PC-9 (cell line): Measurements from ENCODE around the gene STRIT1. TPM values are rescaled to one million over a fixed set of nuclear protein-coding genes. Genes with fewer than 3 reads are reported as not detected.

ENCODE experiments used
- BruUV-seq: library from RNA; stranded (reverse); fragments of 400-500 nt; replicated peaks from 2 replicates; lab custom pipeline; 2021; lab: Mats Ljungman, UMichigan
- CTCF ChIA-PET: fragments of 300-600 bp; sonication (Branson Sonifier 250); formaldehyde crosslinking; loops from one replicate; lab custom pipeline; 2022; ENCODE audit warnings: antibody characterized with exemption; lab: Charles Lee
- POLR2A ChIA-PET: fragments of 300-600 bp; sonication (Branson Sonifier 250); formaldehyde crosslinking; loops from one replicate; lab custom pipeline; 2022; ENCODE audit warnings: antibody characterized with exemption; ENCODE audit not compliant: unreplicated experiment; lab: Charles Lee
- DNase-seq, 2 experiments: peaks; one replicate each; pipeline versions ENCODE4 v3.0.0 to v3.0.0-alpha.2; 2015 to 2022; ENCODE audit warnings: mixed read lengths in 1 of 2
- H2AFZ ChIP-seq: fragments of 200-600 bp; sonication (generic); 2 replicates; pipeline ENCODE4 v1.8.1; 2017; ENCODE audit warnings: antibody characterized with exemption
- H3F3A ChIP-seq: fragments of 200-600 bp; sonication (generic); 2 replicates; pipeline ENCODE4 v1.8.1; 2017; ENCODE audit warnings: antibody characterized with exemption, mild to moderate bottlenecking, low read depth; ENCODE audit not compliant: insufficient read depth
- H3K27ac ChIP-seq: fragments of 200-600 bp; sonication (generic); 2 replicates; pipeline ENCODE4 v1.6.1; 2016; ENCODE audit warnings: mixed run types
- H3K27me3 ChIP-seq: fragments of 200-600 bp; sonication (generic); 2 replicates; pipeline ENCODE4 v1.6.1; 2016; ENCODE audit warnings: low read depth, mixed run types; ENCODE audit not compliant: insufficient read depth
- H3K36me3 ChIP-seq: fragments of 200-600 bp; sonication (generic); 2 replicates; pipeline ENCODE4 v1.6.1; 2016; ENCODE audit warnings: low read depth, mixed run types
- H3K4me1 ChIP-seq: fragments of 200-600 bp; sonication (generic); replicated peaks from 2 replicates; pipeline ENCODE4 v1.6.1; 2016; ENCODE audit warnings: mixed run types; ENCODE audit not compliant: insufficient read depth
- H3K4me2 ChIP-seq: fragments of 200-600 bp; sonication (generic); 2 replicates; pipeline ENCODE4 v1.6.1; 2017; ENCODE audit warnings: mixed run types
- H3K4me3 ChIP-seq: fragments of 200-600 bp; sonication (generic); 2 replicates; pipeline ENCODE4 v1.6.1; 2016; ENCODE audit warnings: mixed run types
- H3K79me2 ChIP-seq: fragments of 200-600 bp; sonication (generic); 2 replicates; pipeline ENCODE4 v1.6.1; 2017; ENCODE audit warnings: low read depth, mixed run types
- H3K9me2 ChIP-seq: fragments of 200-600 bp; sonication (generic); 2 replicates; pipeline ENCODE4 v1.8.1; 2017; ENCODE audit warnings: mild to moderate bottlenecking; ENCODE audit not compliant: insufficient read depth
- H3K9me3 ChIP-seq: fragments of 200-600 bp; sonication (generic); 2 replicates; pipeline ENCODE4 v1.8.1; 2016; ENCODE audit warnings: low read depth; ENCODE audit not compliant: insufficient read depth
- H4K20me1 ChIP-seq: fragments of 200-600 bp; sonication (generic); 2 replicates; pipeline ENCODE4 v1.8.1; 2017; ENCODE audit not compliant: insufficient read depth
- CTCF ChIP-seq: fragments of 200-600 bp; sonication (generic); conservative IDR thresholded peaks from 2 replicates; pipeline ENCODE4 v1.6.1; 2017; ENCODE audit warnings: mixed run types, antibody characterized with exemption, mild to moderate bottlenecking, moderate library complexity
- EZH2 ChIP-seq: fragments of 200-600 bp; sonication (generic); IDR thresholded peaks from 2 replicates; pipeline ENCODE4 v1.8.0; 2017; ENCODE audit warnings: antibody characterized with exemption, low read depth
- intact Hi-C: fragments of 100-400 bp; cut with micrococcal nuclease; formaldehyde crosslinking; loops from one replicate; pipeline ENCODE4 v1.10.0; 2022; ENCODE audit not compliant: unreplicated experiment
- total RNA-seq: library from RNA; stranded (reverse); gene quantifications from 2 replicates; pipeline ENCODE4 v1.2.3, GENCODE V29; 2021

The STRIT1 gene
- total RNA-seq, 1 experiment from 2014 or later: not detected

DNA sequence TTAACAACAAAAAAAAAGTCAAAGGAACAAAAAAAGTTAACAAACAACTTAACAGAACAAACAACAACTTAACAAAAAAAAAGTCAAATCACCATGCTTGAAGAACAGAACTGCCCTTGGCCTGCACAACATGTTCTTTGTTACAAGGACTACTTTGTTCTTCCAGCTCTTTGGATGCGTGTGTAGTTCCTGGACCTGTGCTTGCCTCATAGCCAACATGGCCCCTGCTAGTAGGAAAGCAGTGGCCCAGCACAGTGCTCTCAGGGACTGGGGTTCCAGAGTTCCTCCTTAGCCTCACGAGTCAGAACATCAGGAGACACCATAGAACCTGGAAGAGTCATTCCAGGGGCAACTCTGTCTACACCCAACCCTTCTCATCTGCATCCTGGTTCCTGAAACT, 10.9 kb upstream of the STRIT1 start:
- intact Hi-C loops: no loop called here
- Histone ChIP-seq H2AFZ (no peak overlapping the region), H3K27me3 (no peaks in the 10 kb centered on the region), H3K4me2 (no peak overlapping the region), H3K27ac (no peak overlapping the region), H3K4me3 (no peak overlapping the region), H3F3A (no peaks in the 10 kb centered on the region), H3K79me2 (no peaks in the 10 kb centered on the region), H3K36me3 (no peaks in the 10 kb centered on the region), H4K20me1 (no peaks in the 10 kb centered on the region), H3K9me3 (no peaks in the 10 kb centered on the region), H3K4me1 (no peaks in the 10 kb centered on the region), H3K9me2 (no peaks in the 10 kb centered on the region)
- POLR2A ChIA-PET: no interaction called here
- CTCF ChIA-PET: interaction anchor here (0.6 kb wide), 1 partner anchor 10 kb away, joined by 3 read pairs; no protein-coding TSS in a partner anchor
- no TSS peak for BruUV-seq
- TF ChIP-seq CTCF: no peak
- TF ChIP-seq EZH2: no peak
- DNase-seq: no peak

DNA sequence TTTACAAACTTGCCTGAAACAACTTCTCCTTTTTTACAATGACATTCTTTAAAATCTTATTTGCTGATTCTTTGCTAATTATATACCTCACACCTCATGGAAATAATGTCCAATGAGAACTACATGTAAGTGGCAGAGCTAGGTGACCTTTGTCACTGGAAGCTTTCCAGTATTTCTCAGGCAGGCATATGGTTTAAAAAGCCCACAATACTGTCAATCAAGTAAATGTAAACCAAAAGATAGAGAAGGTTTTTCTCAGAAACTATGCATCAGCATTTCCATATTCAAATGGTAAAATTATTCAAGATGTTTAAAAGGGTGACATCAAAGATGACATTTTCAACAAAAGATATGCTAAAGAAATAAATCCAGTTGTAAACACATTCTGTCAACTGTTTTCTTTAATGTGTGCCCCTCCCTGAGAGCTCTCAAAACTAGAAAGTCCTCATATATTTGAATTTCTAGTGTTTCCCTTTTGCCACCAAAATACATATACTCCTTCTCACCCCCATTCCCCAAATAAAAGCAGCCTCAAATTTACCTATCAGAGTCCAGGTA, 10.1 kb upstream of the STRIT1 start:
- Histone ChIP-seq H3K4me3 (no peak overlapping the region), H3K27me3 (no peaks in the 10 kb centered on the region), H3K4me2 (no peak overlapping the region), H3K27ac (no peak overlapping the region), H3K9me2 (no peaks in the 10 kb centered on the region), H2AFZ (no peak overlapping the region), H3K9me3 (no peaks in the 10 kb centered on the region), H3K36me3 (no peaks in the 10 kb centered on the region), H3K79me2 (no peaks in the 10 kb centered on the region), H3F3A (no peaks in the 10 kb centered on the region), H4K20me1 (no peaks in the 10 kb centered on the region), H3K4me1 (no peaks in the 10 kb centered on the region)
- intact Hi-C loops: no loop called here
- POLR2A ChIA-PET: no interaction called here
- BruUV-seq: no TSS peak
- no peak for DNase-seq
- CTCF ChIA-PET: interaction anchor here (0.6 kb wide), 1 partner anchor 11 kb away, joined by 3 read pairs; no protein-coding TSS in a partner anchor
- no peak for TF ChIP-seq CTCF
- TF ChIP-seq EZH2: no peak

- no peak overlapping the region for H3K4me2 ChIP-seq
- peaks cover 4% of the 10 kb centered on the region; the same call in 1 of the 2 replicates for H3K9me3 ChIP-seq
- H3K79me2 ChIP-seq: no peaks in the 10 kb centered on the region
- no peaks in the 10 kb centered on the region for H3K4me1 ChIP-seq
- H3F3A ChIP-seq: no peaks in the 10 kb centered on the region
- DNase-seq: no peak
- H2AFZ ChIP-seq: no peak overlapping the region
- ChIA-PET CTCF (interaction anchor here (0.5 kb wide), 1 partner anchor 74 kb away, joined by 3 read pairs; no protein-coding TSS in a partner anchor), POLR2A (no interaction called here)
- no peaks in the 10 kb centered on the region for H3K36me3 ChIP-seq
- no peaks in the 10 kb centered on the region for H4K20me1 ChIP-seq
- no TSS peak for BruUV-seq
- H3K27ac ChIP-seq: no peak overlapping the region
- no peaks in the 10 kb centered on the region for H3K9me2 ChIP-seq
- H3K27me3 ChIP-seq: no peaks in the 10 kb centered on the region
- no peak overlapping the region for H3K4me3 ChIP-seq
- intact Hi-C loops: no loop called here
- TF ChIP-seq EZH2: no peak
- TF ChIP-seq CTCF: no peak
Observed at GRCh38 chr3:155302891-155303290, 9.4 kb upstream of the STRIT1 start.
